ENCODE measurements around the gene BRSK1. TPM values are rescaled to one million over a fixed set of nuclear protein-coding genes. Genes with fewer than 3 reads are reported as not detected.

BRSK1 gene
- polyA plus RNA-seq, 1 experiment: 12.8 TPM

DNA sequence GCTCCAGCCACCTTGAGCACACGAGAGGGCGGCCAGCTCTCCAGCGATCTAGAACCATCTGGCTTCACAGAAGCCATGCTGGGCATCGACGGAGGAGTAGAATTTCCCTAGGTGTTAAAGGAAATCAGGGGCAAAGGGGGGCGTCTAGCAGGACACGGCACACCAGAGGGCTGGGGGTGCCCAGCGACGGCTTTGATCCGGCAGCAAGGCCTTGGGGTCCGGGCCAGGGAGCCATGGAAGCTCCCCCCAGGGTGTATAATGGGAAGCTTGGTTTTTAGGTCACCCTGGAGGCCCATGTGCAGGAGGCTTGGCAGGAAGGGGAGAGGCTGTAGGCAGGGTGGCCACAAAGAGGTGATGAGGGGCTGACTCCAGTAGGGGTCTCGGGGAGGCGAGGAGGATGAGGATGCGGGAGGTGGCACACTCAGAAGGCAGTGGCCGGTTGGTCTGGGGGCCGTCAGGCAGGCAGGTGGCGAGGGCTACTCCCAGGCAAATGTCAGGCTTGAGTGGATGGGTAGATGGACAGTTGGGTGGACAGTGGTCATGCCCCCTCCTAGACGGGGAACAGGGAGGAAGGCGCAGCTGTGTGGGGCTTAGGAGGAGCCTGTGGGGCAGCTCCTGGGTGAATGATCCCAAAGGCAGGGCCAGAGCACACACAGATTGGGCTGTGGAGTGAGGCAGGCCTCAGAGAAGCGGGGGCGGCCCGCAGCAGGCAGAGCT is 61.5 kb downstream of the BRSK1 start:
- Histone ChIP-seq H3K4me3 (ENCODE audit: low read depth, low read length) (no peak overlapping the region), H3K36me3 (ENCODE audit: control insufficient read depth, insufficient read depth, low read length) (peaks cover 18% of the 10 kb centered on the region), H3K27me3 (ENCODE audit: control insufficient read depth, insufficient read depth, low read length) (no peaks in the 10 kb centered on the region)
- ChIA-PET CTCF (interaction anchor here (1.3 kb wide), 1 partner anchor 13 kb away, joined by 3 read pairs; no protein-coding TSS in a partner anchor), POLR2A (interaction anchor here (0.6 kb wide), 1 partner anchor 22 kb away, joined by 9 read pairs; no protein-coding TSS in a partner anchor)
- no peak for DNase-seq (ENCODE audit: low read depth)
- TF ChIP-seq, protein P1, sequence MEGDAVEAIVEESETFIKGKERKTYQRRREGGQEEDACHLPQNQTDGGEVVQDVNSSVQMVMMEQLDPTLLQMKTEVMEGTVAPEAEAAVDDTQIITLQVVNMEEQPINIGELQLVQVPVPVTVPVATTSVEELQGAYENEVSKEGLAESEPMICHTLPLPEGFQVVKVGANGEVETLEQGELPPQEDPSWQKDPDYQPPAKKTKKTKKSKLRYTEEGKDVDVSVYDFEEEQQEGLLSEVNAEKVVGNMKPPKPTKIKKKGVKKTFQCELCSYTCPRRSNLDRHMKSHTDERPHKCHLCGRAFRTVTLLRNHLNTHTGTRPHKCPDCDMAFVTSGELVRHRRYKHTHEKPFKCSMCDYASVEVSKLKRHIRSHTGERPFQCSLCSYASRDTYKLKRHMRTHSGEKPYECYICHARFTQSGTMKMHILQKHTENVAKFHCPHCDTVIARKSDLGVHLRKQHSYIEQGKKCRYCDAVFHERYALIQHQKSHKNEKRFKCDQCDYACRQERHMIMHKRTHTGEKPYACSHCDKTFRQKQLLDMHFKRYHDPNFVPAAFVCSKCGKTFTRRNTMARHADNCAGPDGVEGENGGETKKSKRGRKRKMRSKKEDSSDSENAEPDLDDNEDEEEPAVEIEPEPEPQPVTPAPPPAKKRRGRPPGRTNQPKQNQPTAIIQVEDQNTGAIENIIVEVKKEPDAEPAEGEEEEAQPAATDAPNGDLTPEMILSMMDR (IDR thresholded peaks at IDR 0.05; ENCODE audit: insufficient read depth, low read depth, low read length): no peak

GRCh38 chr19:55345818-55346724 is 62.3 kb downstream of the BRSK1 start:
- no peak overlapping the region for H3K4me3 ChIP-seq (ENCODE audit: low read depth, low read length)
- ChIA-PET CTCF (no interaction called here), POLR2A (no interaction called here)
- H3K27me3 ChIP-seq (ENCODE audit: control insufficient read depth, insufficient read depth, low read length): no peaks in the 10 kb centered on the region
- DNase-seq (ENCODE audit: low read depth): no peak
- H3K36me3 ChIP-seq (ENCODE audit: control insufficient read depth, insufficient read depth, low read length): peaks cover 18% of the 10 kb centered on the region
- TF ChIP-seq, protein P1 (IDR thresholded peaks at IDR 0.05; ENCODE audit: insufficient read depth, low read depth, low read length): no peak

DNA sequence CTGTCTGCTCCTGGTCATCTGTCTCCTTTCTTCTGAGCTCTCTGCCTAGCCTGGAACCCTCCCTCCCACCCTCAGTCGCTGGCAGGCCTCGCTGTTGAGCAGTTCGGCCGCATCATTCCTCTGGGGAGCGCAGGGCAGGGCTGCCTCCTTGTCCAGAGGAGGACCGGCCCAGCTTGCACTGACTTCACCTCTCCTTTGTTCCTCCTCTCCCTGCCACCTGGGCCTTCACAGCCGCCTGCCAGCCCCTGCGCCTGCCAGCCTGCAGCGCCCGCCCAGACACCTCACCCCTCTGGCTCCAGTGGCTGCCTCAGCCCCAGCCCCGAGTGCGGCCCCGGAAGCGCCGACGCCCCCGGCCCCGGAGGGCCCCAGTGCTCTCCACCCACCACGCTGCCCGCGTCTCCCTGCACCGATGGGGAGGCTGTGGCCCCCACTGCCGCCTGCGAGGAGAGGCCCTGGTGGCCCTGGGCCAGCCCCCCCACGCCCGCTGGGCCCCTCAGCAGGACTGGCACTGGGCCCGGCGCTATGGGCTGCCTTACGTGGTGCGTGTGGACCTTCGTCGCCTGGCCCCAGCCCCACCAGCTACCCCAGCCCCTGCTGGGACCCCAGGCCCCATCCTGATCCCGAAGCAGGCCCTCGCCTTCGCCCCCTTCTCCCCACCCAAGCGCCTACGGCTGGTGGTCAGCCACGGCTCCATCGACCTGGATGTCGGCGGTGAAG is 63.1 kb downstream of the BRSK1 start:
- CTCF ChIA-PET: no interaction called here
- TF ChIP-seq, protein P1 (IDR thresholded peaks at IDR 0.05; ENCODE audit: insufficient read depth, low read depth, low read length): no peak
- POLR2A ChIA-PET: no interaction called here

GRCh38 chr19:55347442-55348009 is 63.7 kb downstream of the BRSK1 start:
- Histone ChIP-seq H3K4me3 (ENCODE audit: low read depth, low read length) (no peak overlapping the region), H3K36me3 (ENCODE audit: control insufficient read depth, insufficient read depth, low read length) (peaks cover 14% of the 10 kb centered on the region), H3K27me3 (ENCODE audit: control insufficient read depth, insufficient read depth, low read length) (peaks cover 4% of the 10 kb centered on the region; the same call in 1 of the 2 replicates)
- ChIA-PET POLR2A (no interaction called here), CTCF (no interaction called here)
- DNase-seq (ENCODE audit: low read depth): no peak
- TF ChIP-seq, protein P1 (IDR thresholded peaks at IDR 0.05; ENCODE audit: insufficient read depth, low read depth, low read length): no peak

More for the DNA sequence above, 63.1 kb downstream of the BRSK1 start:
- Histone ChIP-seq H3K27me3 (ENCODE audit: control insufficient read depth, insufficient read depth, low read length) (0 out of 2 replicates have a peak, but pooled peaks cover 1% of the 10 kb centered on the region), H3K4me3 (ENCODE audit: low read depth, low read length) (no peak overlapping the region), H3K36me3 (ENCODE audit: control insufficient read depth, insufficient read depth, low read length) (peaks cover 16% of the 10 kb centered on the region)
- no peak for DNase-seq (ENCODE audit: low read depth)

All from BJ (cell line).